Measurements from ENCODE around the gene ERAP2.

ERAP2 gene

GRCh38 chr5:96968614-96969013, 92.3 kb downstream of the ERAP2 start:
- DNase-seq: peak; percentile 36

All from eye (tissue), 1 donor.